Measurements from ENCODE around the gene ATP6V1F.
"Not testable (repeated sequence)": the region's sequence is repeated elsewhere in the genome, so short reads cannot be mapped to it uniquely, and the experiment has no call there.

Gene ATP6V1F

GRCh38 chr7:128904381-128905197, 41.9 kb downstream of the ATP6V1F start:
- DNase-seq = peak; percentile 68

GRCh38 chr7:128906001-128906765, 43.5 kb downstream of the ATP6V1F start:
- DNase-seq = no peak

- no peak for DNase-seq
Observed at GRCh38 chr7:128906766-128907559, 44.3 kb downstream of the ATP6V1F start.

- no peak for DNase-seq
Observed at GRCh38 chr7:128908750-128909624, 46.3 kb downstream of the ATP6V1F start.

GRCh38 chr7:128909625-128910568, 47.2 kb downstream of the ATP6V1F start:
- no peak for DNase-seq

- no peak for DNase-seq
Observed at GRCh38 chr7:128910569-128910945, 47.9 kb downstream of the ATP6V1F start, which contains the start of gene KCP. KCP (minus strand) TSS chr7:128910709; CDS start chr7:128910676, 33 bp downstream.

GRCh38 chr7:128911423-128912031, 48.9 kb downstream of the ATP6V1F start:
- DNase-seq = no peak

- no peak for DNase-seq
Observed at GRCh38 chr7:128912281-128912680, 49.6 kb downstream of the ATP6V1F start.

GRCh38 chr7:128912709-128913495, 50.2 kb downstream of the ATP6V1F start:
- not testable (repeated sequence) for DNase-seq

- DNase-seq = no peak
Observed at GRCh38 chr7:128913870-128914565, 51.4 kb downstream of the ATP6V1F start.

- DNase-seq = no peak
Observed at GRCh38 chr7:128914566-128915151, 52.0 kb downstream of the ATP6V1F start.

GRCh38 chr7:128915271-128915819, 52.7 kb downstream of the ATP6V1F start:
- DNase-seq = no peak
